Glutamatergic neuron (in vitro differentiated cells): ENCODE measurements around the gene CAMK1G. TPM values are rescaled to one million over a fixed set of nuclear protein-coding genes. Genes with fewer than 3 reads are reported as not detected.

ENCODE experiments used
- DNase-seq: peaks from one replicate; pipeline ENCODE4 v3.0.0; 2022
- H3K27ac Mint-ChIP-seq: one replicate; pipeline ENCODE4 v1.8.0; 2020; ENCODE audit warnings: mild to moderate bottlenecking, mixed read lengths, inconsistent platforms; ENCODE audit not compliant: unreplicated experiment
- H3K27me3 Mint-ChIP-seq: one replicate; pipeline ENCODE4 v1.8.0; 2020; ENCODE audit warnings: mild to moderate bottlenecking, moderate library complexity, mixed read lengths, inconsistent platforms; ENCODE audit not compliant: unreplicated experiment
- H3K36me3 Mint-ChIP-seq: one replicate; pipeline ENCODE4 v1.8.0; 2020; ENCODE audit warnings: mild to moderate bottlenecking, mixed read lengths, inconsistent platforms; ENCODE audit not compliant: unreplicated experiment
- H3K4me1 Mint-ChIP-seq: one replicate; pipeline ENCODE4 v1.8.0; 2020; ENCODE audit warnings: mild to moderate bottlenecking, low read depth, mixed read lengths, inconsistent platforms; ENCODE audit not compliant: unreplicated experiment
- H3K4me3 Mint-ChIP-seq: one replicate; pipeline ENCODE4 v1.8.0; 2020; ENCODE audit warnings: mild to moderate bottlenecking, mixed read lengths, inconsistent platforms; ENCODE audit not compliant: unreplicated experiment
- H3K9me3 Mint-ChIP-seq: one replicate; pipeline ENCODE4 v1.8.0; 2020; ENCODE audit warnings: mild to moderate bottlenecking, moderate library complexity, mixed read lengths, inconsistent platforms; ENCODE audit not compliant: unreplicated experiment
- total RNA-seq: library from RNA; stranded (reverse); fragmentation: NEBNext Ultra II Directional; extraction: Animal tissue kit (Norgen Biotek cat#: 25700); gene quantifications from one replicate; pipeline ENCODE4 v1.2.1, GENCODE V29; 2021; ENCODE audit not compliant: unreplicated experiment
- TF ChIP-seq, protein P1 (sequence below): fragments of 200-600 bp; sonication (generic); IDR thresholded peaks from one replicate; pipeline ENCODE4 v1.5.0; 2021; ENCODE audit not compliant: partially characterized antibody, unreplicated experiment

Gene CAMK1G
- total RNA-seq, 1 donor from 2014 or later: 2.0 TPM

DNA sequence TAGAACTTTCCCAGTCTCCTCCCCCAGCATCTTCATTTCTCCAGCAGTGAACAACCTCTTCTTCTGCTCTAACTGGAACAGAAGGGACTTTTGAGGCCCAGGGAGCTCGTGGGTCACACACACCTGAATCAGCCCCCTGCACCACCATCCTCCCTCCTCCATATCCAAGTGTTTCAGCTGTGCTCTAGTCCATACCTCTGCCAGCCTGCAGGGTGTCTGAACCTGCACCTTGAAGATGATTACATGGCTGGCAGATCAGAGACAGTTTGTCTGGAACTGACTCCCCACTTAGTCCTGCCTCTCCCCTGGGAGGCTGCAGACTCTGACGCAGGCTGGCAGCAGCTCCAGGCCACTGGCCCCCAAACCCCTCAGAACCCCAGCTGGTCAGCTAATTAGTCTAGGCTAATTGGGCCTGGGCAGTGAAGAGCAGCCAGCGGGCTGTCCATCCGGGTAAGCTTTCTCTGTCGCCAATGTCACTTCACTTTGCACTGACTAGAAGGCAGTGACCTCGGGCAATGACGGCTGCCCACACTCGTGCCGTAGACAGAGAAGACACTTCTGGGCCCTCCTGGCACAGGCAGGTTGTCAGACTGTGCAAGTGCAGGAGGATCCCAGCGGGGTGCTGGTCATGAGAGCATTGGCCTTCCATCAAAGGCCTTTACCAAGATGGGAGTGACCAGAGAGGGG is 12.2 kb downstream of the CAMK1G start:
- H3K4me1 Mint-ChIP-seq: peaks cover 9% of the 10 kb centered on the region
- no peak for DNase-seq
- H3K27ac Mint-ChIP-seq: no peak overlapping the region
- TF ChIP-seq, protein P1, sequence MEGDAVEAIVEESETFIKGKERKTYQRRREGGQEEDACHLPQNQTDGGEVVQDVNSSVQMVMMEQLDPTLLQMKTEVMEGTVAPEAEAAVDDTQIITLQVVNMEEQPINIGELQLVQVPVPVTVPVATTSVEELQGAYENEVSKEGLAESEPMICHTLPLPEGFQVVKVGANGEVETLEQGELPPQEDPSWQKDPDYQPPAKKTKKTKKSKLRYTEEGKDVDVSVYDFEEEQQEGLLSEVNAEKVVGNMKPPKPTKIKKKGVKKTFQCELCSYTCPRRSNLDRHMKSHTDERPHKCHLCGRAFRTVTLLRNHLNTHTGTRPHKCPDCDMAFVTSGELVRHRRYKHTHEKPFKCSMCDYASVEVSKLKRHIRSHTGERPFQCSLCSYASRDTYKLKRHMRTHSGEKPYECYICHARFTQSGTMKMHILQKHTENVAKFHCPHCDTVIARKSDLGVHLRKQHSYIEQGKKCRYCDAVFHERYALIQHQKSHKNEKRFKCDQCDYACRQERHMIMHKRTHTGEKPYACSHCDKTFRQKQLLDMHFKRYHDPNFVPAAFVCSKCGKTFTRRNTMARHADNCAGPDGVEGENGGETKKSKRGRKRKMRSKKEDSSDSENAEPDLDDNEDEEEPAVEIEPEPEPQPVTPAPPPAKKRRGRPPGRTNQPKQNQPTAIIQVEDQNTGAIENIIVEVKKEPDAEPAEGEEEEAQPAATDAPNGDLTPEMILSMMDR: no peak
- H3K27me3 Mint-ChIP-seq: peaks cover 2% of the 10 kb centered on the region
- no peak overlapping the region for H3K4me3 Mint-ChIP-seq
- H3K36me3 Mint-ChIP-seq: no peaks in the 10 kb centered on the region
- peaks cover 2% of the 10 kb centered on the region for H3K9me3 Mint-ChIP-seq

DNA sequence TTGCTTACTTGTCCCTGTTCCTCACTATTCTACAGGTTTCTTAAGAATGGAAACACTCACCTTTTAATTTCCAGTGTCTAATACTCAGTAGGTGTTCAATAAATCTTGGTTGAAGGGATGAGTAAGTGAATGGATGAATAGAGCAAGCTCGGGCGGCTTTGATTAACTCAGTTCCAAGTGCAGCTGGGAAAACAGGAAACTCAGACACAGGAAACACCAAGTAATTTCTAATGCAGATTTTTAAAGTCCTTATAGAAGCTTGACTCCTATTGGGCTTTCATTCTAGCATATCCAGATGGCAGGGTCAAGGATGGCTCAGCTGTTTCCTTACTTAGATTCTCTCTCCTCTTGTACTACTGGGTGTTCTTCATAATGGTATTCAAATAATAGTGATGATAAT is 14.0 kb downstream of the CAMK1G start:
- peaks cover 8% of the 10 kb centered on the region for H3K4me1 Mint-ChIP-seq
- H3K4me3 Mint-ChIP-seq: no peak overlapping the region
- peaks cover 2% of the 10 kb centered on the region for H3K27me3 Mint-ChIP-seq
- TF ChIP-seq, protein P1: no peak
- DNase-seq: no peak
- H3K27ac Mint-ChIP-seq: no peak overlapping the region
- H3K9me3 Mint-ChIP-seq: peaks cover 2% of the 10 kb centered on the region
- no peaks in the 10 kb centered on the region for H3K36me3 Mint-ChIP-seq

DNA sequence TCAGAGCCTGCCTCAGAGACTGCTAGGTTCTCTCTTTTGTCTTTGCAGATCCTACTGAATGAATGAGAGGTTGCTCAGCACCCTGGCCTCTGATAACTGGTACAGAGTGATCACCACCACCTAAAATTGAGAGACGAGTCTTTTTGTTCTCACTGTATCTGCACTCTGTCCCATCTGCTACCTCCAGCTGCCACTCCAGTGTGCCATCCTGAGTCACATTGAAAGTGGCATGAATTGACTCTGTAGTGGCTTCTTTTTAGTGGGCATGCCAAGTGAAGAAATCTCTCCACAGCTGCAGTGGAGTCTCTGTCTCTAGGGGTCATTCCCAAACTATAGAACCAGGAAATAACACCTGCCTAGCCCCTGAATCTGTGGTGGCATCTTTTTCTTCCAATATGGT is 14.7 kb downstream of the CAMK1G start:
- no peaks in the 10 kb centered on the region for H3K36me3 Mint-ChIP-seq
- TF ChIP-seq, protein P1: no peak
- no peak overlapping the region for H3K4me3 Mint-ChIP-seq
- no peak overlapping the region for H3K27ac Mint-ChIP-seq
- H3K27me3 Mint-ChIP-seq: no peaks in the 10 kb centered on the region
- peaks cover 2% of the 10 kb centered on the region for H3K9me3 Mint-ChIP-seq
- peaks cover 5% of the 10 kb centered on the region for H3K4me1 Mint-ChIP-seq
- no peak for DNase-seq

DNA sequence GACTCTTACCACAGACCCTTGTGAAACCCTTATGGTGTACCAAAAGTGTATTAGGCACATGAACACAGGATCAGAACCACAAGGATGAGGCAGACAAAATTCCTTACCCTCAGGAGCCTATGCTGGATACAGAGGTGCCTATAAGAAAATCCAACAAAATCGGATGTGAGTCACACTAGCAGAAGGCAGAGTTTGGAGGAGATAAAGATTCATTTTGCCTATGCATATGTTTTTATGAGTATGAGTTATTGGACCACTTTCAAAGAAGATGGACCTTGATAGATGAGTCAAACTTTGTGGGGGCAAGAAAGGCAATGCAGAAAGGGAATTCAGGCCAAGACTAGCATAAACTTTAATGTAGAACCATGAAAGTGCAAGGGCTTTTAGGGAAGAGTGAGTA is 17.0 kb downstream of the CAMK1G start:
- H3K27me3 Mint-ChIP-seq: peaks cover 4% of the 10 kb centered on the region
- H3K36me3 Mint-ChIP-seq: no peaks in the 10 kb centered on the region
- DNase-seq: no peak
- TF ChIP-seq, protein P1: no peak
- peaks cover 2% of the 10 kb centered on the region for H3K9me3 Mint-ChIP-seq
- H3K4me3 Mint-ChIP-seq: no peak overlapping the region
- H3K4me1 Mint-ChIP-seq: peaks cover 7% of the 10 kb centered on the region
- H3K27ac Mint-ChIP-seq: no peak overlapping the region

DNA sequence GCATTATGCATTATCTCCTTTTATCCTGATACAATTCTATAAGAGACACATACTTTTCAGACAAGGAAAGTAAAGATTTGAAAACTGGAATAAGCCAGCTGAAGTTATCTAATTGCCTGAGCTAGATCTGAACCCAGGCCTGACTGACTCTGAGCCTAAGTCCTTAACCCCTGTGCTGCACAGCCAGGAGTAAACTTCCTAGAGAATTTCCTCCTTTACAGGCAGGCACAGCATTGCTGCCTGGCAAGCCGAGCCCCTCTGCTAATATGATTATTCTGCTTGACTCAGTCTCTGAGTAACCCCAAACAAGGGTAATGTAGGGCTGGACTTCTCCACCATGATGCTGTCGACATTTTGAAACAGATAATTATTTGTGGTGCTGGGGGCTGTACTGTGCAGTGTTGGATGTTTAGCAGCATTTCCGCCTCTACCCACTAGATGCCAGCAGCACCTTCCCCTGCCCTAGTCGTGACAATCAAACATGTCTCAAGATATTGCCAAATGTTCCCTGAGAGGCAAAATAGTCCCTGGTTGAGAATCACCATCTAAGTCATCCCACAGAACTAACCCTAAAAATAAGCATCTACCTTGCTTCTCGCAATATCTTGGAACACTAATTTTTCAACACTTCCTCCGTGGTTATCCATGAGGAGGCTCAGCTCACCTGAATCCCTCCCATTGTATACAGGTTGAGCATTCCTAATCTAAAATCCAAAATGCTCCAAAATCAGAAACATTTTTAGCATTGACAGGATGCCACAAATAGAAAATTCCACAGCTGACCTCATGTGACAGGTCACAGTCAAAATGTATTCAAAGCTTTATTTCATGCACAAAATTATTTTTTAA is 18.5 kb downstream of the CAMK1G start:
- TF ChIP-seq, protein P1: peak; percentile 7
- Mint-ChIP-seq H3K27ac (no peak overlapping the region), H3K36me3 (no peaks in the 10 kb centered on the region), H3K9me3 (no peaks in the 10 kb centered on the region), H3K27me3 (peaks cover 4% of the 10 kb centered on the region), H3K4me3 (no peak overlapping the region), H3K4me1 (peaks cover 2% of the 10 kb centered on the region)
- peak; percentile 36 for DNase-seq
